HepG2 (cell line): ENCODE data around the gene CBLC. TPM values are rescaled to one million over a fixed set of nuclear protein-coding genes. Genes with fewer than 3 reads are reported as not detected.

ENCODE experiments used
- AHR ChIP-seq: IDR thresholded peaks from 2 replicates; pipeline ENCODE4 v1.6.1; 2018; ENCODE audit warnings: missing genetic modification reagents, missing compliant biosample characterization
- CAMTA2 ChIP-seq: sonication (generic); formaldehyde crosslinking; IDR thresholded peaks from 2 replicates; pipeline ENCODE4 v1.4.0; 2020; ENCODE audit warnings: mild to moderate bottlenecking, missing genetic modification reagents, borderline replicate concordance
- EED ChIP-seq: sonication (generic); formaldehyde crosslinking; IDR thresholded peaks from 2 replicates; pipeline ENCODE4 v1.5.0; 2020; ENCODE audit warnings: mild to moderate bottlenecking, missing genetic modification reagents
- EZH2 ChIP-seq: conservative IDR thresholded peaks from 2 replicates; pipeline ENCODE4 v1.6.1; 2012; ENCODE audit warnings: mild to moderate bottlenecking, low read depth, low read length, moderate library complexity
- FOXK1 ChIP-seq: sonication (generic); formaldehyde crosslinking; IDR thresholded peaks from 2 replicates; pipeline ENCODE4 v1.4.0; 2020; ENCODE audit warnings: low read depth, missing genetic modification reagents, borderline replicate concordance
- PREB ChIP-seq: sonication (generic); formaldehyde crosslinking; IDR thresholded peaks from 2 replicates; pipeline ENCODE4 v1.4.0; 2020; ENCODE audit warnings: missing genetic modification reagents
- SP4 ChIP-seq: sonication (generic); formaldehyde crosslinking; IDR thresholded peaks from 2 replicates; pipeline ENCODE4 v1.8.1; 2023; ENCODE audit warnings: mild to moderate bottlenecking, missing genetic modification reagents
- STAT5B ChIP-seq: sonication (generic); formaldehyde crosslinking; IDR thresholded peaks from 2 replicates; pipeline ENCODE4 v1.4.0; 2020; ENCODE audit warnings: missing genetic modification reagents
- ZEB1 ChIP-seq: IDR thresholded peaks from 2 replicates; pipeline ENCODE4 v1.6.1; 2012; ENCODE audit warnings: mild to moderate bottlenecking, low read depth, inconsistent platforms; ENCODE audit not compliant: insufficient replicate concordance
- ZNF17 ChIP-seq: sonication (generic); formaldehyde crosslinking; IDR thresholded peaks from 2 replicates; pipeline ENCODE4 v1.5.0; 2020; ENCODE audit warnings: mild to moderate bottlenecking, missing genetic modification reagents
- ZNF18 ChIP-seq: sonication (generic); formaldehyde crosslinking; IDR thresholded peaks from 2 replicates; pipeline ENCODE4 v1.8.0; 2022; ENCODE audit warnings: mild to moderate bottlenecking, missing genetic modification reagents; ENCODE audit not compliant: insufficient replicate concordance
- ZNF251 ChIP-seq: sonication (generic); formaldehyde crosslinking; IDR thresholded peaks from 2 replicates; pipeline ENCODE4 v1.9.0; 2021; ENCODE audit warnings: mild to moderate bottlenecking, missing genetic modification reagents
- ZNF335 ChIP-seq: sonication (generic); formaldehyde crosslinking; IDR thresholded peaks from 2 replicates; pipeline ENCODE4 v1.4.0; 2020; ENCODE audit warnings: missing genetic modification reagents
- ZNF33B ChIP-seq: sonication (generic); formaldehyde crosslinking; IDR thresholded peaks from 2 replicates; pipeline ENCODE4 v1.5.1; 2020; ENCODE audit warnings: mild to moderate bottlenecking, missing genetic modification reagents
- ZNF513 ChIP-seq: sonication (generic); formaldehyde crosslinking; conservative IDR thresholded peaks from 2 replicates; pipeline ENCODE4 v1.5.0; 2020; ENCODE audit warnings: missing genetic modification reagents
- ZNF740 ChIP-seq: sonication (generic); formaldehyde crosslinking; IDR thresholded peaks from 2 replicates; pipeline ENCODE4 v1.4.0; 2020; ENCODE audit warnings: missing genetic modification reagents
- polyA plus RNA-seq, 8 experiments: library from polyadenylated mRNA; depleted of rRNA in 3 of 8; stranded (reverse) in 7 of 8; unstranded in 1 of 8; fragments of >200 nt; fragmentation: Illumina TruSeq in 4 of 8; extraction: Trizol in 4 of 8; gene quantifications; 2 replicates each; pipeline versions ENCODE4 v1.2.1 to v1.2.3, GENCODE V29; 2011 to 2016; ENCODE audit warnings: low read depth in 4 of 8, missing spikeins in 1 of 8, mixed read lengths in 1 of 8; ENCODE audit not compliant: insufficient read depth in 1 of 8
- total RNA-seq, 5 experiments: library from RNA; depleted of rRNA; stranded (reverse); fragments of >200 nt; fragmentation: Illumina TruSeq; extraction: Trizol; gene quantifications; 2 replicates each; pipeline ENCODE4 v1.2.3, GENCODE V29; 2016; ENCODE audit warnings: low read depth in 1 of 5
- TF ChIP-seq, protein P1 (sequence below): sonication (generic); formaldehyde crosslinking; IDR thresholded peaks from 2 replicates; pipeline ENCODE4 v1.8.0; 2022; ENCODE audit warnings: missing genetic modification reagents, mild to moderate bottlenecking, moderate library complexity, borderline replicate concordance
- TF ChIP-seq, protein P2 (sequence below): sonication (generic); formaldehyde crosslinking; IDR thresholded peaks from 2 replicates; pipeline ENCODE4 v1.5.0; 2020; ENCODE audit warnings: missing genetic modification reagents
- TF ChIP-seq, protein P3 (sequence below): sonication (generic); formaldehyde crosslinking; IDR thresholded peaks from 2 replicates; pipeline ENCODE4 v1.4.0; 2020; ENCODE audit warnings: missing genetic modification reagents

CBLC gene
- total and polyA plus RNA-seq, 2 of the 13 experiments (the other 11 are each of a cell fraction or from before 2014, with no cell fraction given): 1.8 to 2.6 TPM

GRCh38 chr19:44845612-44846454 lies 68.1 kb downstream of the CBLC start, which contains the start of gene NECTIN2 (continued):
- TF ChIP-seq, protein P1, sequence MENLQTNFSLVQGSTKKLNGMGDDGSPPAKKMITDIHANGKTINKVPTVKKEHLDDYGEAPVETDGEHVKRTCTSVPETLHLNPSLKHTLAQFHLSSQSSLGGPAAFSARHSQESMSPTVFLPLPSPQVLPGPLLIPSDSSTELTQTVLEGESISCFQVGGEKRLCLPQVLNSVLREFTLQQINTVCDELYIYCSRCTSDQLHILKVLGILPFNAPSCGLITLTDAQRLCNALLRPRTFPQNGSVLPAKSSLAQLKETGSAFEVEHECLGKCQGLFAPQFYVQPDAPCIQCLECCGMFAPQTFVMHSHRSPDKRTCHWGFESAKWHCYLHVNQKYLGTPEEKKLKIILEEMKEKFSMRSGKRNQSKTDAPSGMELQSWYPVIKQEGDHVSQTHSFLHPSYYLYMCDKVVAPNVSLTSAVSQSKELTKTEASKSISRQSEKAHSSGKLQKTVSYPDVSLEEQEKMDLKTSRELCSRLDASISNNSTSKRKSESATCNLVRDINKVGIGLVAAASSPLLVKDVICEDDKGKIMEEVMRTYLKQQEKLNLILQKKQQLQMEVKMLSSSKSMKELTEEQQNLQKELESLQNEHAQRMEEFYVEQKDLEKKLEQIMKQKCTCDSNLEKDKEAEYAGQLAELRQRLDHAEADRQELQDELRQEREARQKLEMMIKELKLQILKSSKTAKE: peak; percentile 62; the same call in 1 of the 2 replicates
- no peak for TF ChIP-seq ZNF33B
- no peak for TF ChIP-seq ZNF740 (CRISPR knock-in tag)
- no peak; the same call in 1 of the 2 replicates for TF ChIP-seq CAMTA2 (CRISPR knock-in tag)
- TF ChIP-seq SP4 (CRISPR knock-in tag): peak; percentile 74; the same call in 1 of the 2 replicates
- TF ChIP-seq ZNF335 (CRISPR knock-in tag): 0 out of 2 replicates have a peak, but pooled peaks have one; percentile 54
- TF ChIP-seq, protein P2, sequence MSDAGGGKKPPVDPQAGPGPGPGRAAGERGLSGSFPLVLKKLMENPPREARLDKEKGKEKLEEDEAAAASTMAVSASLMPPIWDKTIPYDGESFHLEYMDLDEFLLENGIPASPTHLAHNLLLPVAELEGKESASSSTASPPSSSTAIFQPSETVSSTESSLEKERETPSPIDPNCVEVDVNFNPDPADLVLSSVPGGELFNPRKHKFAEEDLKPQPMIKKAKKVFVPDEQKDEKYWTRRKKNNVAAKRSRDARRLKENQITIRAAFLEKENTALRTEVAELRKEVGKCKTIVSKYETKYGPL (CRISPR knock-in tag): no peak
- no peak for TF ChIP-seq FOXK1 (CRISPR knock-in tag)
- no peak for TF ChIP-seq ZEB1
- no peak for TF ChIP-seq EZH2
- no peak for TF ChIP-seq AHR (CRISPR knock-in tag)
- no peak for TF ChIP-seq ZNF18 (CRISPR knock-in tag)
- TF ChIP-seq PREB (CRISPR knock-in tag): no peak
- TF ChIP-seq STAT5B (CRISPR knock-in tag): no peak
- no peak for TF ChIP-seq ZNF251
- TF ChIP-seq, protein P3, sequence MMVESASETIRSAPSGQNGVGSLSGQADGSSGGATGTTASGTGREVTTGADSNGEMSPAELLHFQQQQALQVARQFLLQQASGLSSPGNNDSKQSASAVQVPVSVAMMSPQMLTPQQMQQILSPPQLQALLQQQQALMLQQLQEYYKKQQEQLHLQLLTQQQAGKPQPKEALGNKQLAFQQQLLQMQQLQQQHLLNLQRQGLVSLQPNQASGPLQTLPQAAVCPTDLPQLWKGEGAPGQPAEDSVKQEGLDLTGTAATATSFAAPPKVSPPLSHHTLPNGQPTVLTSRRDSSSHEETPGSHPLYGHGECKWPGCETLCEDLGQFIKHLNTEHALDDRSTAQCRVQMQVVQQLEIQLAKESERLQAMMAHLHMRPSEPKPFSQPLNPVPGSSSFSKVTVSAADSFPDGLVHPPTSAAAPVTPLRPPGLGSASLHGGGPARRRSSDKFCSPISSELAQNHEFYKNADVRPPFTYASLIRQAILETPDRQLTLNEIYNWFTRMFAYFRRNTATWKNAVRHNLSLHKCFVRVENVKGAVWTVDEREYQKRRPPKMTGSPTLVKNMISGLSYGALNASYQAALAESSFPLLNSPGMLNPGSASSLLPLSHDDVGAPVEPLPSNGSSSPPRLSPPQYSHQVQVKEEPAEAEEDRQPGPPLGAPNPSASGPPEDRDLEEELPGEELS (CRISPR knock-in tag): no peak; the same call in 1 of the 2 replicates
- TF ChIP-seq EED: no peak
- no peak for TF ChIP-seq ZNF513 (CRISPR knock-in tag)
- TF ChIP-seq ZNF17 (CRISPR knock-in tag): no peak
